DMS79 (cell line): ENCODE measurements around the gene ACAP2.

Source experiments
- DNase-seq: peaks from one replicate; lab custom pipeline; 2025; lab: John Stamatoyannopoulos, UW

The ACAP2 gene

DNA sequence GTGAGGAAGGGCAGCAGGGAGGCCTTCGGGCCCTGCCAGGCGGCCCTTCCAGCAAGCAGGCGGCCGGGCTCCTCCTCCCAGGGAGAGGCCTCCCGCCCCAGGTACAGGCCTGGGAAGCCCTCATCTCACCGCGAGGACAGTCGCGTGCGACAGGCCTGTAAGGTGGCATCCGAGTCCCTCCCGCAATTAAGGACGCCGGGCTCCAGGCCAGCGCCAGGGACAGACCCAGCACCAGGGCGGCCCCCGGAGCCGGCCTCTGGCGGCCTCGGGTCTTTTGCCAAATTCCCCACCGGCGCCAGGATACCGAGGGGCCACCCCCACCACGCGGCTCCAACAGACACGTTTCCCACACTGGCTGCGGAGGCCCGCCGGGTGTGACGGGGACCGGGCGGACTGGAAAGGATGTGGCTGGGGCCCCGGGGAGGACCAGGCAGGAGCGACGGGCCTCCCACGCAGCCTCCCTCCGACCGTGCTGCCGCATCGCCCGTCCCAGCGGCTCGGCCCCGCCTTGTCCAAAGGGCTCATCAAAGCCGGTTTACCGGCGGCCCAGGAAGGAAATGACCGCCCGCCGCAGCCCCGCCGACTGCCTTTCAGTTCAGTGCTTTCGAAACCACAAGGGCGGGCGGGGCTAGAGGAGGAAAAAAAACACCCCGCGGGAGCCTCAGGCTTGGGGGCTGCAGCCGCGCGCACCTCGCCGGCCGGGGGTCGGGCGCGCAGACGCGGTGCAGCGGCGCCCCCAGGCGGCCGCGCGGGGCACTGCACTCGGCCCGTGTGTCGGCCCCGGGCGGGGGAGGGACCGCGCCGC lies 183.1 kb downstream of the ACAP2 start:
- DNase-seq: peak; percentile 94

DNA sequence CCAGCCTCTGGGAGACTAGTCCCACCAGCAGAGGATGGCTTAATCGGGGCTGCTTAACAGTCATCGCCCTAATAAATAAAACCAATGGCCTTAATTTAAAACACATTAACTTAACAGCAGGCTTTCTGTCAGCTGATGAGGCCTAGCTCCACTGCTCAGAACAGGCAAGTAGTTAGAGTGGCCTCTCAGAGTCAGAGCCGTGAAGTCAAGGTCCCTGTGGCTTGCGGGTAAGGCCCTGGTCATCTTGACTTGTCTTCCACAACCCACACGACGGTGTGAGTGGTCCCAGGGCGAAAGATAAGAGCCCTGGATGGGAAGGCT lies 183.7 kb downstream of the ACAP2 start:
- DNase-seq: peak; percentile 88

DNA sequence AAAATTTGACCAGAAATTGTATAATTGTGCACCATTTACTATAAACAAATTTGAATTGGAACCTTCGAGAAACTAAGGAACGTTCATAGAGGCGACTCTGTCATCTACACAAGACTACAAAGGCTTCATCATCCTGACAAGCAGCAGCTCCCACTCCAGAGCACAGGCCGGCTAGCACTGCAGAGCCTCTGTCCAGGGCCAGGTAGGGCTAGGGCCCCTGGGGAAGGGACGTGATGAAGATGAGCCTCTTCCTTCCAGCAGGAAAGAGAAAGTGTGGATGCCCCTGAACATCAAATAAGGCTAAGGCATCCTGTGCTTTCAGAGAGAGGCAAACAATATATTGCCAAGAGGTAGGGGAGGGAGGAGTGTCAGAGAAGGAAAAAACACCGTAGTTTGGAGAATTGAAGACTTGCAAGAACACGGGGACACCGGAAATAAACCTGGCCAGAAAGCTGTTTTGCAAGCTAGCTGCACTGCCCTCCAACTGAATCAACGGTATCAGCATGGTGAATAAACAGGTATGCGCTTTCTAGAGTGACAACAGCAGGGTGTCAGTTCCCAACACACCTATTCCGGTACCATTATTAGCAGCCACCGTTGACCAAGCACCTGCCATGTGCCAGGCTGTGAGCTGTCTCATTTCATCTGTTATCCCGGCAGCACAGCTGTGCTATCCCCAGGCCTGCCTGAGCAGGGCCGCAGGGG lies 184.2 kb downstream of the ACAP2 start:
- DNase-seq: peak; percentile 70

DNA sequence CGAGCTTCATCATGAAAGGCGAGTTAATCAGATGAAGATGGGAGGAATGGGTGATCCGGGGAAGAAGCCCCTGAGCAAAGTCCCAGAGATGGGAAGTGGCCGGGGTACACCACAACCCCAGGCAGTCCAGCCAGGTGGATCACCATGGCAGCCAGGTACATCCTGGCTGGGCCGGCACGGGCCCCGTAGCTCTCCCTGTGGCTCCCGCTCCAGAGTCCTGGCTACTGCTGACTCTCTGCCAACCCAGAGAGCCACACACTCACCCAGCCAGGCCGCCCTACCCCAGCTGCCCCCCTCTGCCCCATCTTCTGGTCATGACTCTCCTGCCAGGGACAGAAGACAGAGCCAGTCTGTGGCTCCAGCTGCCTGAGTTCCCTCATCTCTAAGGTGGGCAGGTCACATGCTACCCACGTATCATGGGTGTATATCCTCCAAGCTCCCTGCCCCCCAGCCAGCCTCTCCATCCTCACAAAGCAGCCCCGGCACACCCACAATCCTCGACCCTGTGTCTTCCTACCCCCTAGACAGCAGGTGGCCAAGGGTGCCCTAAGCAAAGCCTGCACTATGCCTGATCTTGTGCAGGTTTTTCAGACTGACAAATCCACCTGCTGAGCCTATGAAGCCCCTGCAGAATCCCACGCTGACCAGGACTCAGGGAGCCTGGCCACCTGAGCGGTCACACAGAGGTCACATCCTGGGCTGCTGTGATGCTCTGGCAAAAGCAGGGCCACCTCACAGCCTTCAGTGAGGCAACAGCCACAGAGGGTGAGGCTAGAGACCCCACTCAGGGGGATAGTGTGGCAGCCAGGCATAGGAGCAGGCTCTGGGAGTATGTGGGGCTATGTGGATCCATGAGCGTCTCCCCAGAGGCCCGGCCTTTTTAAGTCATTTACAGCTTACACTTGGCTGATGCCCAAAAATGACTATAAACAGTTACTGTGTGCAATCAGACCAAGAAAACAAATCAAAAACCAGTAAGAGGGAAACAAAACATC lies 185.1 kb downstream of the ACAP2 start:
- DNase-seq: no peak

DNA sequence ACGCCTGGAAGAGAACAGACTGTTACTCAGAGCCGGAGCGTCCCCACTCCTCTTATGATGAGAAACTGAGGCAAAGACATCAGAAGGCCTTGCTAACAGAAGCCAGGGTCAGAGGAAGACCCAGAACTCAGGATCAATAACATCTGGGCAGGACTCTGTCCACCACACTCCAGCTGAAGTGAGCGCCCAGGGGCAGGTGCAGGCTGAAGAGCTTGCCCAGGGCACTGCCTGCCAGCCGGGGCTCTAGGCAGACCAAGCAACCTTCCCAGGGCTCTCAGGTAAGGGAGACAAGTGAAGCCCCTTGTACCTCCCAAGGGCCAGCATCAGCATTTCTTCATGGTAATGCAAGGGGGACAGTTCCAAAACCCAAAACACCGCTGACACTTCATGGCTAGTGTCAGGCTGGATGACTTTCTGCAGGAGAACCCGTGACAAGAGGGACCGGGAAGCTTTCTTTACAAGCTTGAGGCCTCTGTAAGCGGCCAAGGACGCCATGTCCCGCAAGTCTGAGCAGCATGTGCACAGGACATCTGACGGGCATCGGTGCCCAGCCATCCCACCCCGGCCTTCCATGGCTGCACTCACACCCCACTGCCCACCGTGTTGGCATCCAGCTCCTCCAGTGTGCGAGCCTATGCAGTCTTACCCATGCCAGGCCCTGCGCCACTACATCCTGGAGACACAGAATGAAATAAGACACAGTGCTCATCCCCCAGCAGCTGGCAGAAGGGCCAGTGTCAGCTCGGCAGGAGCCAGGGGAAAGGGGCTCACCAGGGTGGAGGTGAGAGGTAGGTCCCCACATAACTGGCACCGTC lies 186.0 kb downstream of the ACAP2 start:
- DNase-seq: no peak

DNA sequence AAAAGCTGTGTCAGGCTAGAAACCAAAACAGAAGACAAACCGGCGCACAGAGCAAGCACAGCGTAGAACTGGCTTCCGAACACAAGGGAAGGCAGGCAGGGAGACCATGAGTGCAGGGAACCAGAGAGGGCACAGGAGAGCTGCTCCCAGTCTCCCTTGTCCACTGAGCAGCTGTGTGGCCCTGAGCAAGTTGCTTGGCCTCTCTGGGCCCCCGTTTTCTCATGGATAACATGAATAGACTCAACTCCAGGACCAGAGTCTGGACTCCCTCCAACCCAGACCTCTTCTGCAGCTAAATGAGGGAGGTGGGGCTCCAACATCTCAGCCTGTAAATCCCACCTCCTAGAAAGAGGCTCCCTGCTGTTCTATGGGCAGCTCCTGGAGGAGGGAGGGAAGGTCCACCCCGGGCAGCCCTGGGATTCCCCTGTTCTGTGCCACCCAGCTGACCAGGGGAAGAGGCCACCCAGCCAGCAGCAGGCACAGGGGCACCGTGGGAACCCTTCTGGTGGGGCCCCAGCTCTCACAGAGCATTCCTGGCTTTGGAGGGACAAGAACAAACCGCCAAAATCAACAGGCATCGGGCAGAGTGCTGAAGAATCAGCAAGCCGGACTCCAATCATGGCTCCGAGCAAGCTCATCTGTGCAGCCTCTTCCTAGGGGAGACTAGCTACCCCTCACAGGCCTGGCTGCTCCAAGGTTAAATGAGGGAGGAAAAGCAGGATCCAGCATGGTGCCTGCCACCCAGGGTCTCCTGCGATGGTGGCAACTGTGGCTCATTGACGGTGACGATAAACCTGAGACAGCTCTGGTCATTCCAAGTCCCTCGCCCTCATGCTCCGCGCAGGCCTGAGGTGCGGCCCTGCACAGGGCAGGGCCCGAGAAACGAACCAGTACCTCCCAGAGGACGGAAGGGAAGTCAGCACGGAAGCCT lies 187.0 kb downstream of the ACAP2 start:
- DNase-seq: no peak

DNA sequence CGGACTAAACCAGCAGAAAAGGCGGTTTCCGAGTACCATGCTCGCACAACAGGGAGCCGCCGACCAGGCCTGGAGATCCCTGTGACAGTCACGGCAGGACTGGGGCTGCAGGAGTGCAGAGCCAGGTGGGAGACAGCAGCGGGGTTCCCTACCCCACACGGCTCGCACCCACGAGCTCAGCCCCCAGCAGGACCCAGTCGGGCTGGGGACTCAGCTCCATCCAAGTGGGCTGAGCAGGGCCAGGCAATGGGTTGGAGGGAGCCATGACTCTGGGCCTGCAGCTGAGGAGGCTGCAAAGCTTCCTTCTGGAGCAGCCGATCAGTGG lies 187.7 kb downstream of the ACAP2 start:
- DNase-seq: no peak

DNA sequence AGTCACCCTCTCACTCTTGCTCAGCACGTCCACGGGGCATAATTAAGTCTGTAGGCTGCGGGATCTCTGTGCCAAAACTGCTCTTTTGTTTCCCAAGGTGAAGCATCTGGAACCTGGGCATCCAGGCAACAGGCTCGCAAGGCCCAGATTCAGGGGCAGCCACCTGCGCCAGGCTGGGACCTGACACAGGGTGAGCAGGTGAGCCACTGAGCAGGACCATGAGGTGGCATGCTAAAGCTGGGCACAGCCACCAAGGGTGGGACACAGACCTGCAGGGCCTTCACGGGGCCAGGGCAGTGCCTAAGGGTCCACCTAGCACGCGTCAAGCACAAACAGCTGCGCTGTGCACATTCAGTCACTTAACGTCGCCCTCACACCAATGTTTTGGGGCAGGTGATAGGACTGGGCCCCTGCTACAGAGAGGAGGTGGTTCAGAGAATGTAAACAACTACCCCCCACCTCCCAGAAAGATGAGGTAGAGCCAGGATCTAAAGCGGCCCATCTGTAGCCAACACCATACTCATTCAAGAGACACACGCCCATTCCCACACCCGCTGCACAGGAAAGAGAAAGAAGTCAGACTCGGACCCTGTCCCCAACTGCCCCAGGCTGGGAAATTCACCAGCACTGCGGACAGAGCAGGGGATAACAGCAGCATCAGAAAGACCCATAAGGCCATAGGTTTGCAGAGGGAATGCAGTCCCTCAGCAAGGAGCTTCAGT lies 188.2 kb downstream of the ACAP2 start:
- DNase-seq: no peak

DNA sequence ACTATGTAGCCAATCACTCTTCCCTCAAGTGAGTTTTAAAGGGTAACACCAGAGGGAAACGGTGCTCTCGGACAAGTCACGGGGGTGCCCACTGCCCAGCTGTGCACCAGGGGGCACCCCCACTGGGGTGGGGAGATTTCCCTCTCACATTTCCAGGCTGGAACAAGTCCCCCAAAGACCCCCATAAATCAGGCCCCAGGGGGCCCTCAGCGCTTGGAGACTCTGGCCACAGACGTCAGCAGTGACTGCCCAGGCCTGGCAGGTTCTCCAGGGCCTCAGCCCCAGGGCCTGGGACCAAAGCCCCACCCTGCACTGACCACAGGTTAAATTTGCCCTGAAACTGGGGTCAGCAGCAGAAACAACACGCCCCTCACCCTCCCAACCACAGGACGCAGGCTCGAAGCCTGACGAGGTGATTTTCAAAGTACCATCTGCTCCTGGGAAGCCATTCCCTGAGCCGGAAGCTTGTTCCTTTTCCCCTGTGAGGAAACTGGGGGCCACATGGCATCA lies 188.8 kb downstream of the ACAP2 start:
- DNase-seq: no peak

DNA sequence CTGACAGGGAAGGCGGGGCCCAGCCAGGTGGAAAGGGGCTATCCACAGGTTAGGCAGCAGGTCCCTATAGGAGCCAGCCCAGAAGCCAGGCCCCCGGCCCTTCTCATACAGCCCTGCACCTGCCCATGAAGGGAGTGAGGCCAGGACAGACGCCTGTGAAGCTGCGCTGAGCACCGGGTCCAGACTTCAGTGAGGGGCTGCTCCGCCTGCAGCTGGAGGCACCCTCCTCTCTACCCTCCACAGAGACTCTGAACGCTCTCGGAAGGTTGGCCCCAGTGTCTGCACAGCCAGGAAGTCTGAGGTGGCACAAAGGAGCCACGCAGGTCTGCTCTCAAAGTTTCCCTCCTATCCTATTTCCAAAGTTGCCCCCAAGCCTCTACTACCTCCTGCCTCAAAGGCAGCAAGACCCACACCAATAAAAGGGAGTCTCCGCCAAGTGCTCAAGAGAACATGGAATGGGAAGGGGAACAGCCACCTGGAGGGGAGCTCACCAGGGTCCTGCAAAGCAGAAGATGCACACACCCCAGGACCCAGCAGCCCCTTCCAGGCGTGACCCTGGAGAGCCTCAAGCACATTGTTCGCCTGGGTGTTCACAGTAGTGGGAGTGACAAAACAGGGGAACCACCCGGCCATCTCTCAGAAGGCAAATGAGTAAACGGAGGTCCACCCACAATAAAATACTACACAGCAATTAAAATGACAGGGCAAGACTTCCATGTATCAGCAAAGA lies 191.3 kb downstream of the ACAP2 start:
- no peak for DNase-seq

DNA sequence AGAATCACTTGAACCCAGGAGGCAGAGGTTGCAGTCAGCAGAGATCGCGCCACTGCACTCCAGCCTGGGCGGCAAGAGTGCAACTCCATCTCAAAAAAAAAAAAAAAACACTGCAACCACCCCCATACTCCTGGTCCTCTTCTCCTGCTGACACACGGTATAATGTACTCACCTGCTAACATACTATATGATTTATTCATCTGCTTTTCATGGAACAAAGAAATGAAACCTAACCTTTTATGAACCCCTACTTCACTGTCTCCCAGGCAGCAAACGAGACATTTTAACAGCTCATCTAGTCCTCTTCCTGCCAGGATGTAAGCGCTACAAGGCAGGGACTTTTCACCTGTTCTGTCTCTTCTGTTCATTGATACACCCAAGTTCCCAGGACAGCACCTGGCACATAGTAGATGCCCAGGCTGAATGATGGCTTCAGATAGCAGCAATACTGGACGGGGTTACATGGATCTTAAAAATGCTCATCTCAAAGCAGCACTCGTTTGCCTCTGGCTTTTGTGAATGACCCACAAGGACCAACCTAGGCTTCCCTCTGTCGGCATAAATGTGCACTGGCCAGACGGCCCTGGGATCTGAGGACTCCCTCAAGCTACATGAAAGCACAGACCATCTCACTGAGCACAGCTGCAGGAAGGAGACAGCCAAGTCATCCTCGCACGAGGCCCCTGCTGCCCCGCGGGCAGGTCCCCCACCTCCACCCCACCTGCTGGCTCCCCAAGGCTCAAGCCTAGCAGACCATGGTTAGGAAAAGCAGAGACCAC lies 192.2 kb downstream of the ACAP2 start:
- no peak for DNase-seq

DNA sequence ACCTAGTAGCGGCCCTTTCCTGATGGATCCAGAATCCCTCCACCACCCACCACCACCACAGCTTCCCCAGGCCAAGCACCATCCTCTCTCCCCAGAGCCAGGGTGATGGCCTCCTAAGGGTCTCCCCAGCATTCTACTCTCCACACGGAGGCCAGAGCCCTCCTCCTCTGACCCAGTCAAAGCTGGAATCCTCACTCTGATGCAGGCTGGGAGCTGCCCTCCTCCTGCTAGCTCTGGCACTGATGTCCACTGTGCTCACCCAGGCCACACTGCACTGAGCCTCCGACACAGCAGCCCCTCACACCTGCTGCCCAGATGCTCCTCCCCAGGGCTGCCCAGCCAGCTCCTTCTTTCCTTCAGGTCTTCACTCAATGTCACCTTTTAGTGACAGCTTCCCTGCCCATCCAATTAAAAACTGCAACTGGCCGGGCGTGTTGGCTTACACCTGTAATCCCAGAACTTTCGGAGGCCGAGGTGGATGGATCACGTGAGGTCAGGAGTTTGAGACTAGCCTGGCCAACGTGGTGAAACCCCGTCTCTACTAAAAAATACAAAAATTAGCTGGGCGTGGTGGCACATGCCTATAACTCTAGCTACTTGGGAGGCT lies 192.9 kb downstream of the ACAP2 start:
- no peak for DNase-seq

DNA sequence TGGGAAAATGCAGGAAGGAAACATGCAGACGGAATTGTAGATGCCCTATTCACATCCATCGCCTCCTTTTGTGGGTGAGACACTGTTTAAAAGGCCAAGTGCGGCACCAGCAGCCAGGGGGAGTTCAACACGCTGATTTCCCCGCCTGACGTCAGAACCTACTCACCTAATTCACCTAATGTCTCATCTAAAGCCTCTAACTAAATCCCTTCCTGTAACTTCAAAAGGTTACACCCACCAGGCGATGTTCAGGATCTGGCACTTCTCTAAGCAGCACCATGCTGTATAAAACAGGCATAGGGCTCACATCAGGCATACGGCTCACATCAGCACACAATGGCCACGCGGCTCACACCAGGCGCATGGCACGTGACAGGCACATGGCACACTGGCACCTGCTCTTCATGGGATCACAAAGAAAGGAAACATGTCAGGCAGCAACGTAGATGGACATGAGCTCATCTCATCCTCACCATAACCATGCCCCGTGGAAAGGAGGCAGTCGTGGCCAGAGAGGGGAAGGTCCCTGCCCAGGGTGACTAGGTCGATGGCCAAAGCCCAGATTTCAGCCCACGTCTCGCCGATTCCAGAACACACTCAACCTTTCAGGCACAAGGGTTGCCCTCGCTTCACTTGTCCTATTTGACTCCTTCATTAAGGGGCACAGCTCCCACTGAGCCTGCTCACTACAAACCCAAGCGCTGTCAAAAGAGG lies 193.6 kb downstream of the ACAP2 start:
- DNase-seq: no peak

DNA sequence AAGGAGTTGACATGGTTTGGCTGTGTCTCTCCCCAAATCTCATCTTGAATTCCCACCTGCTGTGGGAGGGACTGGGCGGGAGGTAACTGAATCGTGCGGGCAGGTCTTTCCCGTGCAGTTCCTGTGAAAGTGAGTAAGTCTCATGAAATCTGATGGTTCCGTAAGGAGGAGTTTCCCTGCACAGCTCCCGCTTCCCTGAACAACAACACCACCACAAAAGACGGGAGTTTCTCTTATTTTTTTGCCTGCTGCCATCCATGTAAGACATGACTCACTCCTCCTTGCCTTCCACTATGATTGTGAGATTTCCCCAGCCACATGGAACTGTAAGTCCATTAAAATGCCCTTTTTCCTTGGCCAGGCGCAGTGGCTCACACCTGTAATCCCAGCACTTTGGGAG lies 194.5 kb downstream of the ACAP2 start:
- no peak for DNase-seq

DNA sequence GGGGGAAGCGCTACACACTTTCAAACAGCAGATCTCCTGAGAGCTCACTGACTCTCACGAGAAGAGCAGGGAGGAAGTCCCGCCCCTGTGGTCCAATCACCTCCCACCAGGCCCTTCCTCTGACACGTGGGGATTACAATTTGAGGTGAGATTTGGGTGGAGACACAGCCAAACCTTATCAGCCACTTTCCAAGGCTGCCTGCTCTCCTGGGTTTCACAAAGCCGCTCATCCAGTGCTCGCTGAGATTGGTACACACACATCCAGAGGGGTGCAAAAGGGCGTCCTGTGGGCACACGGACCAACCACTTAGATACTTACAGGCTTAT lies 195.0 kb downstream of the ACAP2 start:
- DNase-seq: no peak

DNA sequence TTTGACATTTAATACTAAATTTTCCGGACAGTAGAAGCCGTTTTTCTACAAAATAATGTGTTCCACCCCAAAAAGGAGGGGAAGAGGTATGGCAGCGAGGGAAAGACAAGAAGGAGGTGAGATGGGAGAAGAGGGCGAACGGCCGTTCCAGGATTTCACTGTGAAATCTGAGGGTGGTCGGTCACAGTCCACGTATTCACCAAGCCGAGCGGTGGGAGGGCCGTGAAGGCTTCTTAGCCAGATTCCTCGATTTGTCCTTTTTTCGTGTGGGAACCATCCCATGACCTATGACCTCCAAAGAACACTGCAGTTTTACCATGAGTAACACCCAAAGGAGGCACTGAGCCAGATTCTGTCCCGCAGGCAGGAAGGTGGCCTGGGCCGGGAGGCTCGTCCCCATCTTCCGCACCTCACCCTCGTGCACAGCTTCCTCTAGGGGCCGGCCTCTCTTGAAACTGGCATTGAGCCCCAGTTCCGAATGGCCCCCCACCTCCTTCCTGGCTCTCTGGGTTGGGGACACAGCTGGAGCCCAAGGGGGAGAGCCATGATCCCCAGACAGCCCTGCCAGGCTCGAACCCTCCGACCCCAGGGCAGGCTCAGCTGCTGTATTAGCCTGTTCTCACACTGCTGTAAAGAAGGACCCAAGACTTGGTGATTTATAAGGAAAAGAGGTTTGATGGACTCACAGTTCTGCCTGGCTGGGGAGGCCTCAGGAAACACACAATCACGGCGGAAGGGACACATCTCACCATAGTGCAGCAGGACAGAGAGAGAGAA lies 195.5 kb downstream of the ACAP2 start:
- no peak for DNase-seq

DNA sequence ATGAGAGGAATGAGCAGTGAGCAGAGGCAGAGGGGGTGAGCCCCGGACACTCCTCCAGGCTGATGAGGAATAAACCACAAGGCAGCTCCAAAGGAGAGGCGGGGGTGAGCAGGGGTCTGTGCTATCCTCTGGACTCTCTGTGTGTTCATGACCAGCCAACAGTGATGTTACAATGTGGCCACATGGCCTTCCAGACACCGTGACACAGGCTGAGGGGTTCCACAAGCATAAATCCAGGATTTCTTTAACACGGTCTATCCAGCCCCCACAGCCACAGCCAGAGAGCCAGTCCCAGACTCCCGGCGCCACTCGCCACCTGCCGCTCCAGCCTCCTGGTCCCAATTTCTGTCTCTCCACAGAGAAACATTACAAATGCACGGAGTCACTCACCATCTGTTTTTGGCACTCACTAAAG lies 196.2 kb downstream of the ACAP2 start:
- no peak for DNase-seq
